Measurements from ENCODE around the gene DMD. TPM values are rescaled to one million over a fixed set of nuclear protein-coding genes. Genes with fewer than 3 reads are reported as not detected.

Gene DMD
- total RNA-seq, 1 experiment from 2014 or later, result 2.2 TPM

DNA sequence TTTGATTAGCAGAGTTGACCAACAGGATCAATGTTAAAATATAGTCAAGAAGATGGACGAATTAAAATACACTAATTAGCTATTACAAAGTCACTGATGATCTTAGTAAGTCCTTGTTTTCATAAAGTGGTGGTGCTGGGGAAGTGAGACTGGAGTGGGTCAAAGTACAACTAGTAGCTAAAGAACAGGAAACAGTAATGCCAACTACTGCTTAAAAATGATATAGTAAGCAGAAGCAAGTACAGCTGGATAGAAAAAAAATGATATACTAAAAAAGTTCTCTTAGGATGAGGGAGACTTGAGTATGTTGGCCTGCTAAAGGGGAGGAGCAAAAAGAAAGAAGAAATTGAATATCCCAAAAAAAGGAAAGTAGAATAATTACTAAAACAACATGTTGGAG is 1558.7 kb downstream of the DMD start:
- H3K36me3 ChIP-seq (ENCODE audit: control insufficient read depth, insufficient read depth, low read length), result no peaks in the 10 kb centered on the region
- H3K4me3 ChIP-seq (ENCODE audit: low read depth in 2 of 2, low read length in 2 of 2), result no peak overlapping the region
- BruUV-seq (replicated peaks), result no TSS peak
- H3K4me1 ChIP-seq (ENCODE audit: control insufficient read depth, insufficient read depth, low read length), result no peaks in the 10 kb centered on the region
- no peak for DNase-seq (ENCODE audit: low read depth, low spot score)
- H3K27me3 ChIP-seq (ENCODE audit: control insufficient read depth, insufficient read depth, low read length), result no peaks in the 10 kb centered on the region
- no peak overlapping the region for H3K27ac ChIP-seq (ENCODE audit: low read length)
- in situ Hi-C loops (cut with HindIII; ENCODE audit: low pct_unique_long_range_greater_than_20kb, low sequenced_read_pairs) (no loop called here), intact Hi-C loops (cut with micrococcal nuclease; ENCODE audit: unreplicated experiment) (no loop called here)
- ChIA-PET POLR2A (no interaction called here), CTCF (no interaction called here)
- no peak for ATAC-seq
- no peaks in the 10 kb centered on the region for H3K9me3 ChIP-seq (ENCODE audit: control insufficient read depth, insufficient read depth, low read depth, low read length)
- TF ChIP-seq SIN3A (IDR thresholded peaks at IDR 0.05; ENCODE audit: borderline replicate concordance, insufficient read depth, low read depth, low read length), result no peak
- TF ChIP-seq, protein P1, sequence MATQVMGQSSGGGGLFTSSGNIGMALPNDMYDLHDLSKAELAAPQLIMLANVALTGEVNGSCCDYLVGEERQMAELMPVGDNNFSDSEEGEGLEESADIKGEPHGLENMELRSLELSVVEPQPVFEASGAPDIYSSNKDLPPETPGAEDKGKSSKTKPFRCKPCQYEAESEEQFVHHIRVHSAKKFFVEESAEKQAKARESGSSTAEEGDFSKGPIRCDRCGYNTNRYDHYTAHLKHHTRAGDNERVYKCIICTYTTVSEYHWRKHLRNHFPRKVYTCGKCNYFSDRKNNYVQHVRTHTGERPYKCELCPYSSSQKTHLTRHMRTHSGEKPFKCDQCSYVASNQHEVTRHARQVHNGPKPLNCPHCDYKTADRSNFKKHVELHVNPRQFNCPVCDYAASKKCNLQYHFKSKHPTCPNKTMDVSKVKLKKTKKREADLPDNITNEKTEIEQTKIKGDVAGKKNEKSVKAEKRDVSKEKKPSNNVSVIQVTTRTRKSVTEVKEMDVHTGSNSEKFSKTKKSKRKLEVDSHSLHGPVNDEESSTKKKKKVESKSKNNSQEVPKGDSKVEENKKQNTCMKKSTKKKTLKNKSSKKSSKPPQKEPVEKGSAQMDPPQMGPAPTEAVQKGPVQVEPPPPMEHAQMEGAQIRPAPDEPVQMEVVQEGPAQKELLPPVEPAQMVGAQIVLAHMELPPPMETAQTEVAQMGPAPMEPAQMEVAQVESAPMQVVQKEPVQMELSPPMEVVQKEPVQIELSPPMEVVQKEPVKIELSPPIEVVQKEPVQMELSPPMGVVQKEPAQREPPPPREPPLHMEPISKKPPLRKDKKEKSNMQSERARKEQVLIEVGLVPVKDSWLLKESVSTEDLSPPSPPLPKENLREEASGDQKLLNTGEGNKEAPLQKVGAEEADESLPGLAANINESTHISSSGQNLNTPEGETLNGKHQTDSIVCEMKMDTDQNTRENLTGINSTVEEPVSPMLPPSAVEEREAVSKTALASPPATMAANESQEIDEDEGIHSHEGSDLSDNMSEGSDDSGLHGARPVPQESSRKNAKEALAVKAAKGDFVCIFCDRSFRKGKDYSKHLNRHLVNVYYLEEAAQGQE (IDR thresholded peaks at IDR 0.05; ENCODE audit: insufficient read depth in 1 of 2, low read depth in 2 of 2, low read length in 1 of 2), result no peak
- TF ChIP-seq, protein P2, sequence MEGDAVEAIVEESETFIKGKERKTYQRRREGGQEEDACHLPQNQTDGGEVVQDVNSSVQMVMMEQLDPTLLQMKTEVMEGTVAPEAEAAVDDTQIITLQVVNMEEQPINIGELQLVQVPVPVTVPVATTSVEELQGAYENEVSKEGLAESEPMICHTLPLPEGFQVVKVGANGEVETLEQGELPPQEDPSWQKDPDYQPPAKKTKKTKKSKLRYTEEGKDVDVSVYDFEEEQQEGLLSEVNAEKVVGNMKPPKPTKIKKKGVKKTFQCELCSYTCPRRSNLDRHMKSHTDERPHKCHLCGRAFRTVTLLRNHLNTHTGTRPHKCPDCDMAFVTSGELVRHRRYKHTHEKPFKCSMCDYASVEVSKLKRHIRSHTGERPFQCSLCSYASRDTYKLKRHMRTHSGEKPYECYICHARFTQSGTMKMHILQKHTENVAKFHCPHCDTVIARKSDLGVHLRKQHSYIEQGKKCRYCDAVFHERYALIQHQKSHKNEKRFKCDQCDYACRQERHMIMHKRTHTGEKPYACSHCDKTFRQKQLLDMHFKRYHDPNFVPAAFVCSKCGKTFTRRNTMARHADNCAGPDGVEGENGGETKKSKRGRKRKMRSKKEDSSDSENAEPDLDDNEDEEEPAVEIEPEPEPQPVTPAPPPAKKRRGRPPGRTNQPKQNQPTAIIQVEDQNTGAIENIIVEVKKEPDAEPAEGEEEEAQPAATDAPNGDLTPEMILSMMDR (IDR thresholded peaks at IDR 0.05), result no peak
- TF ChIP-seq TCF7L2 (IDR thresholded peaks at IDR 0.05; ENCODE audit: low read depth, low read length), result no peak
- no peak for TF ChIP-seq POLR2AphosphoS5 (IDR thresholded peaks at IDR 0.05; ENCODE audit: low read depth, low read length)

DNA sequence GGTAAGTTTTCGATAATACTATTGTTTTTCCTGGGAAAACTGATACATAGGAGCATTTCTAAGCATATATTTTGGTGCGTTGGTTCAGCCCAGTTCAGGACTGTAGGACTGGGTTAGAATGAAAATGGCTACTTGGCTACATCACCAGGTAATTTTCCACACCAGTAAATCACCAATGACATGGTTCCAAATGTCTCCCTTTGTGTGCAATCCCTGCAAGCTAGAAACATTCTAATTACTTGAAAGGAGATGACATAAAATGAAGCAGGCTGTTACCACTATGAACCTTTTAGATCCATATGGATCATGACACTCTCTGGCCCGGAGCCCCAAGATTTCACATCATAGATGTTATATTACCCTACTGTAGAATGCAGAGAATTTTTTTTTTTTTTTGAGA is 1562.1 kb downstream of the DMD start:
- no peaks in the 10 kb centered on the region for H3K27me3 ChIP-seq (ENCODE audit: control insufficient read depth, insufficient read depth, low read length)
- intact Hi-C loops (cut with micrococcal nuclease; ENCODE audit: unreplicated experiment) (no loop called here), in situ Hi-C loops (cut with HindIII; ENCODE audit: low pct_unique_long_range_greater_than_20kb, low sequenced_read_pairs) (no loop called here)
- TF ChIP-seq, protein P2 (IDR thresholded peaks at IDR 0.05), result no peak
- TF ChIP-seq, protein P1 (IDR thresholded peaks at IDR 0.05; ENCODE audit: insufficient read depth in 1 of 2, low read depth in 2 of 2, low read length in 1 of 2), result no peak
- TF ChIP-seq SIN3A (IDR thresholded peaks at IDR 0.05; ENCODE audit: borderline replicate concordance, insufficient read depth, low read depth, low read length), result no peak
- TF ChIP-seq TCF7L2 (IDR thresholded peaks at IDR 0.05; ENCODE audit: low read depth, low read length), result no peak
- TF ChIP-seq POLR2AphosphoS5 (IDR thresholded peaks at IDR 0.05; ENCODE audit: low read depth, low read length), result no peak
- CTCF ChIA-PET, result no interaction called here
- no peak for DNase-seq (ENCODE audit: low read depth, low spot score)
- no peak overlapping the region for H3K27ac ChIP-seq (ENCODE audit: low read length)
- H3K4me3 ChIP-seq (ENCODE audit: low read depth in 2 of 2, low read length in 2 of 2), result no peak overlapping the region
- no peaks in the 10 kb centered on the region for H3K9me3 ChIP-seq (ENCODE audit: control insufficient read depth, insufficient read depth, low read depth, low read length)
- POLR2A ChIA-PET, result no interaction called here
- H3K4me1 ChIP-seq (ENCODE audit: control insufficient read depth, insufficient read depth, low read length), result no peaks in the 10 kb centered on the region
- no peak for ATAC-seq
- H3K36me3 ChIP-seq (ENCODE audit: control insufficient read depth, insufficient read depth, low read length), result no peaks in the 10 kb centered on the region
- BruUV-seq (replicated peaks), result no TSS peak

All from Panc1 (cell line).